Measurements from ENCODE around the gene RACK1.

DNA sequence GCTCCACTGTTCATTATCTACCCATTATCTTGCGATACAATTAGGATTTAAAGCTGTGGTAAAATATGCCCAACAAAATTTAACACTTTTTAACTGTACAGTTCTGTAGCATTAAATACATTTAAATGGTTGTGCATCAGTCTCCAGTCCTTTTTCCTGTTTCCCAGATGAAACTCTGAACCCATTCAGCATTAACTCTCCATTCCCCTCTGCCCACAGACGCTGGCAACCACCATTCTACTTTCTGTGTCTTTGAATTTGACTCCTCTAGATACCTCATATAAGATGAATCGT lies 35.8 kb downstream of the RACK1 start:
- TF ChIP-seq POLR2A (IDR thresholded peaks at IDR 0.05; ENCODE audit: low read depth, low read length) (no peak), POLR2AphosphoS5 (IDR thresholded peaks at IDR 0.05; ENCODE audit: low read depth, low read length) (no peak), TAF1 (IDR thresholded peaks at IDR 0.05; ENCODE audit: borderline replicate concordance, low read depth, low read length) (no peak)
